ENCODE data around the gene SDF4.

DNA sequence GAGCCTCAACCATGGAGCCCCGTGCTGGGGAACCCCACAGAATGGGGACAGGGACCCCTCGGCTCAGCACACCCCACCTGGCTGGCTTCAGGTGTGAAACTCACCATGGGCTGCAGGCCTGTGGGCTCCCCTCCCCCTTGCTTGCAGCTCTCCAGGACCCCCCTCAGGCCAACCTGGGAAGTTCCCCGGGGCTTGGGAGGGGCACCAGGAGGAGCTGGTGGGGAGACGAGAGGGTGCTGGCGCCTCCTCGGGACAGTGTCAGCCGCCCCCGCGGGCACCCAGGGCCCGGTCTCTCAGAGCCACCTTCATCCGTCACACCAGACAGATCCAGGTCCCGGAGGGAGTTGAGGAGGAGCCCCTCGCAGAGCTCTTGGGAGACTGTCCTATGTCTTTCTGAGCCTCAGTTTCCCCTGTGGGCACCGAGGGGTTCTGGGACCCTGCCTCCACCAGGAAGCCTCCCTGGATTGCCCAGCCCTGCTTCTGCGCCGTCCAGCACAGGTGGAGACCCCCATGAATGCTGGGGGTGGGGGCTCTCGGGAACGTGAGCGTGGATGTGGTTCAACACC lies 24.8 kb downstream of the SDF4 start:
- TF ChIP-seq, protein P1, sequence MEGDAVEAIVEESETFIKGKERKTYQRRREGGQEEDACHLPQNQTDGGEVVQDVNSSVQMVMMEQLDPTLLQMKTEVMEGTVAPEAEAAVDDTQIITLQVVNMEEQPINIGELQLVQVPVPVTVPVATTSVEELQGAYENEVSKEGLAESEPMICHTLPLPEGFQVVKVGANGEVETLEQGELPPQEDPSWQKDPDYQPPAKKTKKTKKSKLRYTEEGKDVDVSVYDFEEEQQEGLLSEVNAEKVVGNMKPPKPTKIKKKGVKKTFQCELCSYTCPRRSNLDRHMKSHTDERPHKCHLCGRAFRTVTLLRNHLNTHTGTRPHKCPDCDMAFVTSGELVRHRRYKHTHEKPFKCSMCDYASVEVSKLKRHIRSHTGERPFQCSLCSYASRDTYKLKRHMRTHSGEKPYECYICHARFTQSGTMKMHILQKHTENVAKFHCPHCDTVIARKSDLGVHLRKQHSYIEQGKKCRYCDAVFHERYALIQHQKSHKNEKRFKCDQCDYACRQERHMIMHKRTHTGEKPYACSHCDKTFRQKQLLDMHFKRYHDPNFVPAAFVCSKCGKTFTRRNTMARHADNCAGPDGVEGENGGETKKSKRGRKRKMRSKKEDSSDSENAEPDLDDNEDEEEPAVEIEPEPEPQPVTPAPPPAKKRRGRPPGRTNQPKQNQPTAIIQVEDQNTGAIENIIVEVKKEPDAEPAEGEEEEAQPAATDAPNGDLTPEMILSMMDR (IDR thresholded peaks at IDR 0.05) = no peak
- TF ChIP-seq POLR2A (IDR thresholded peaks at IDR 0.05) = no peak
